Endothelial cell of umbilical vein (primary cell): ENCODE results near the gene FRMD5. TPM values are rescaled to one million over a fixed set of nuclear protein-coding genes. Genes with fewer than 3 reads are reported as not detected.

ENCODE experiments used
- BruUV-seq: library from RNA; stranded (reverse); fragments of 400-500 nt; replicated peaks from 2 replicates; lab custom pipeline; 2021; lab: Mats Ljungman, UMichigan
- CTCF ChIA-PET: fragments of 300-600, 350-600 bp; sonication (Branson Sonifier 250); formaldehyde crosslinking; loops from one replicate; lab custom pipeline; 2021; ENCODE audit warnings: antibody characterized with exemption, inconsistent platforms; lab: Charles Lee
- POLR2A ChIA-PET: fragments of 300-600, 350-600 bp; sonication (Branson Sonifier 250); formaldehyde crosslinking; loops from one replicate; lab custom pipeline; 2021; ENCODE audit warnings: antibody characterized with exemption, inconsistent platforms; lab: Charles Lee
- DNase-seq: peaks from one replicate; pipeline ENCODE4 v3.0.0-alpha.2; 2011; ENCODE audit warnings: low read depth, low spot score
- FAIRE-seq: peaks from 2 replicates; lab custom pipeline; 2011; peaks lifted over from hg19 to GRCh38; lab: Jason Lieb, UNC
- H2AFZ ChIP-seq: 2 replicates; pipeline ENCODE4 v1.6.0; 2012; ENCODE audit warnings: low read depth, low read length, control low read depth, inconsistent platforms
- H3K27ac ChIP-seq: 2 replicates; pipeline ENCODE4 v1.5.1; 2011; ENCODE audit warnings: low read depth, mild to moderate bottlenecking, control low read depth, low read length, moderate library complexity; ENCODE audit not compliant: insufficient read depth
- H3K27me3 ChIP-seq, 2 experiments: 2 replicates each; pipeline versions ENCODE4 v1.6.0 to v1.6.1; 2011; ENCODE audit warnings: low read length in 2 of 2, mixed read lengths in 1 of 2; ENCODE audit not compliant: control insufficient read depth in 2 of 2, insufficient read depth in 2 of 2
- H3K36me3 ChIP-seq, 2 experiments: 2 replicates in 1 of 2; 3 replicates in 1 of 2; pipeline ENCODE4 v1.5.1; 2011; ENCODE audit warnings: low read length in 2 of 2, mild to moderate bottlenecking in 1 of 2, moderate library complexity in 1 of 2; ENCODE audit not compliant: control insufficient read depth in 2 of 2, insufficient read depth in 2 of 2; ENCODE audit errors: extremely low read depth in 1 of 2
- H3K4me1 ChIP-seq: 3 replicates; pipeline ENCODE4 v1.5.1; 2011; ENCODE audit warnings: mild to moderate bottlenecking, low read length; ENCODE audit not compliant: control insufficient read depth, insufficient read depth; ENCODE audit errors: extremely low read depth
- H3K4me2 ChIP-seq: 2 replicates; pipeline ENCODE4 v1.6.1; 2011; ENCODE audit warnings: low read length, control low read depth, mixed read lengths; ENCODE audit not compliant: insufficient read depth
- H3K4me3 ChIP-seq, 3 experiments: fragments of 200-600 bp in 1 of 3; sonication (generic), shearing (Covaris generic) in 1 of 3; replicated peaks in 1 of 3; 2 replicates each; pipeline ENCODE4 v1.5.1; 2011 to 2016; ENCODE audit warnings: control low read depth in 3 of 3, low read length in 3 of 3, mild to moderate bottlenecking in 2 of 3, inconsistent platforms in 1 of 3, low read depth in 1 of 3, moderate library complexity in 1 of 3; ENCODE audit not compliant: insufficient read depth in 1 of 3
- H3K79me2 ChIP-seq: 2 replicates; pipeline ENCODE4 v1.6.0; 2012; ENCODE audit warnings: low read length, inconsistent platforms; ENCODE audit not compliant: control insufficient read depth, insufficient read depth
- H3K9ac ChIP-seq: replicated peaks from 2 replicates; pipeline ENCODE3; 2011; ENCODE audit warnings: low read length, control low read depth; ENCODE audit not compliant: insufficient read depth; ENCODE audit errors: extremely low read depth
- H3K9me1 ChIP-seq: replicated peaks from 3 replicates; pipeline ENCODE4 v1.6.0; 2011; ENCODE audit warnings: mild to moderate bottlenecking, low read length; ENCODE audit not compliant: control insufficient read depth, insufficient read depth; ENCODE audit errors: extremely low read depth
- H3K9me3 ChIP-seq: replicated peaks from 2 replicates; pipeline ENCODE4 v1.5.1; 2012; ENCODE audit warnings: low read length, inconsistent platforms; ENCODE audit not compliant: control insufficient read depth, insufficient read depth
- H4K20me1 ChIP-seq: replicated peaks from 2 replicates; pipeline ENCODE3; 2011; ENCODE audit warnings: mild to moderate bottlenecking, low read length; ENCODE audit not compliant: control insufficient read depth, insufficient read depth; ENCODE audit errors: extremely low read depth
- EZH2 ChIP-seq: IDR thresholded peaks from 2 replicates; pipeline ENCODE4 v1.6.1; 2012; ENCODE audit warnings: borderline replicate concordance, low read depth, mild to moderate bottlenecking, moderate library complexity, low read length, inconsistent platforms; ENCODE audit not compliant: severe bottlenecking
- FOS ChIP-seq: IDR thresholded peaks from 2 replicates; pipeline ENCODE4 v1.6.1; 2011; ENCODE audit warnings: mild to moderate bottlenecking, low read length, moderate library complexity, borderline replicate concordance; ENCODE audit not compliant: insufficient read depth
- GATA2 ChIP-seq: IDR thresholded peaks from 2 replicates; pipeline ENCODE4 v1.7.0; 2011; ENCODE audit warnings: low read depth, mild to moderate bottlenecking, moderate library complexity, mixed read lengths, low read length; ENCODE audit not compliant: insufficient read length, insufficient read depth
- JUN ChIP-seq: IDR thresholded peaks from 2 replicates; pipeline ENCODE4 v1.6.1; 2011; ENCODE audit warnings: borderline replicate concordance, low read depth; ENCODE audit not compliant: insufficient read length, insufficient read depth
- MYC ChIP-seq: IDR thresholded peaks from one replicate; pipeline ENCODE4 v1.6.1; 2011; ENCODE audit warnings: mild to moderate bottlenecking, low read depth, low read length
- POLR2A ChIP-seq: IDR thresholded peaks from 2 replicates; pipeline ENCODE4 v1.6.1; 2012; ENCODE audit warnings: low read depth, mild to moderate bottlenecking, control low read depth, low read length
- POLR2AphosphoS5 ChIP-seq: IDR thresholded peaks from 2 replicates; pipeline ENCODE4 v1.6.1; 2012; ENCODE audit warnings: low read depth, mild to moderate bottlenecking, control low read depth, low read length, moderate library complexity; ENCODE audit not compliant: insufficient read depth
- dilution Hi-C: fragments of 300-500 bp; cut with MboI; formaldehyde crosslinking; loops from one replicate; pipeline ENCODE4 v1.15.0; 2019; ENCODE audit warnings: low sequenced_read_pairs; ENCODE audit not compliant: extremely low pct_ligation_motif_present
- intact Hi-C: fragments of 100-400 bp; cut with micrococcal nuclease; formaldehyde crosslinking; loops from one replicate; pipeline ENCODE4 v1.10.0; 2022
- polyA plus RNA-seq, 4 experiments: library from polyadenylated mRNA; depleted of rRNA in 3 of 4; stranded (reverse) in 3 of 4; unstranded in 1 of 4; fragments of >200 nt; gene quantifications; 2 replicates each; pipeline versions ENCODE4 v1.2.1 to v1.2.3, GENCODE V29; 2011 to 2012; ENCODE audit warnings: missing spikeins in 1 of 4
- total RNA-seq: library from RNA; stranded (reverse); gene quantifications from 2 replicates; pipeline ENCODE4 v1.2.3, GENCODE V29; 2021
- TF ChIP-seq, protein P1 (sequence below): IDR thresholded peaks from 2 replicates; pipeline ENCODE4 v1.6.1; 2011; ENCODE audit not compliant: insufficient read depth, insufficient read length
- TF ChIP-seq, protein P2 (sequence below), 2 donors: IDR thresholded peaks; 1 replicate in 1 of 2; 2 replicates in 1 of 2; pipeline ENCODE4 v1.5.1; 2011; ENCODE audit warnings: low read length in 2 of 2, mild to moderate bottlenecking in 2 of 2, moderate library complexity in 2 of 2, control low read depth in 1 of 2, inconsistent platforms in 1 of 2, low read depth in 1 of 2; ENCODE audit not compliant: insufficient read depth in 1 of 2; ENCODE audit errors: extremely low read depth in 1 of 2

The FRMD5 gene
- total and polyA plus RNA-seq, 2 donors (not counting 3 experiments of a cell fraction or from before 2014, with no cell fraction given), result 16.7 to 20.2 TPM

DNA sequence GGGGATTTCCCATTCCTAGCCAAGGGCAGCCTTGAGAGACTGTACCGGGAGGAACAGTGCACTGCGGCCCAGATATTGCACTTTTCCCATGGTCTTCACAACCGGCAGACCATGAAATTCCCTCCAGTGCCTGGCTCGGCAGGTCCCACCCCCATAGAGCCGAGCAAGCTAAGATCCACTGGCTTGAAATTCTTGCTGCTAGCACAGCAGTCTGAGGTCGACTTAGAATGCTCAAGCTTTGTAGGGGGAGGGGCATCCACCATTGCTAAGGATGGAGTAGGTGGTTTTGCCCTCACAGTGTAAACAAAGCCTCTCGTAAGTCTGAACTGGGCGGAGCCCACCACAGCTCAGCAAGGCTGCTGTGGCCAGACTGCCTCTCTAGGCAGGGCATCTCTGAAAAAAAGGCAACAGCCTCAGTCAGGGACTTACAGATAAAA lies 156.3 kb downstream of the FRMD5 start:
- H3K9me1 ChIP-seq, result no peaks in the 10 kb centered on the region
- BruUV-seq, result no TSS peak
- intact Hi-C loops (no loop called here), dilution Hi-C loops (no loop called here)
- FAIRE-seq (no peak), DNase-seq (no peak)
- H3K9ac ChIP-seq, result no peak overlapping the region
- TF ChIP-seq EZH2 (no peak), MYC (no peak), JUN (no peak), POLR2AphosphoS5 (no peak), FOS (no peak), GATA2 (no peak), POLR2A (no peak)
- TF ChIP-seq, protein P1, sequence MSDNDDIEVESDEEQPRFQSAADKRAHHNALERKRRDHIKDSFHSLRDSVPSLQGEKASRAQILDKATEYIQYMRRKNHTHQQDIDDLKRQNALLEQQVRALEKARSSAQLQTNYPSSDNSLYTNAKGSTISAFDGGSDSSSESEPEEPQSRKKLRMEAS, result no peak
- TF ChIP-seq, protein P2, sequence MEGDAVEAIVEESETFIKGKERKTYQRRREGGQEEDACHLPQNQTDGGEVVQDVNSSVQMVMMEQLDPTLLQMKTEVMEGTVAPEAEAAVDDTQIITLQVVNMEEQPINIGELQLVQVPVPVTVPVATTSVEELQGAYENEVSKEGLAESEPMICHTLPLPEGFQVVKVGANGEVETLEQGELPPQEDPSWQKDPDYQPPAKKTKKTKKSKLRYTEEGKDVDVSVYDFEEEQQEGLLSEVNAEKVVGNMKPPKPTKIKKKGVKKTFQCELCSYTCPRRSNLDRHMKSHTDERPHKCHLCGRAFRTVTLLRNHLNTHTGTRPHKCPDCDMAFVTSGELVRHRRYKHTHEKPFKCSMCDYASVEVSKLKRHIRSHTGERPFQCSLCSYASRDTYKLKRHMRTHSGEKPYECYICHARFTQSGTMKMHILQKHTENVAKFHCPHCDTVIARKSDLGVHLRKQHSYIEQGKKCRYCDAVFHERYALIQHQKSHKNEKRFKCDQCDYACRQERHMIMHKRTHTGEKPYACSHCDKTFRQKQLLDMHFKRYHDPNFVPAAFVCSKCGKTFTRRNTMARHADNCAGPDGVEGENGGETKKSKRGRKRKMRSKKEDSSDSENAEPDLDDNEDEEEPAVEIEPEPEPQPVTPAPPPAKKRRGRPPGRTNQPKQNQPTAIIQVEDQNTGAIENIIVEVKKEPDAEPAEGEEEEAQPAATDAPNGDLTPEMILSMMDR (IDR thresholded peaks at IDR 0.05; ENCODE audit: extremely low read depth in 1 of 2, insufficient read depth in 1 of 2, low read depth in 1 of 2, low read length in 2 of 2), result no peak
- no peak overlapping the region for H3K4me2 ChIP-seq
- H3K36me3 ChIP-seq, result no peaks in the 10 kb centered on the region
- no peaks in the 10 kb centered on the region for H3K79me2 ChIP-seq
- peaks cover 17% of the 10 kb centered on the region for H3K4me1 ChIP-seq
- no peaks in the 10 kb centered on the region for H3K27me3 ChIP-seq
- H3K4me3 ChIP-seq, result no peak overlapping the region
- ChIA-PET CTCF (no interaction called here), POLR2A (no interaction called here)
- no peak overlapping the region for H2AFZ ChIP-seq
- H4K20me1 ChIP-seq, result no peaks in the 10 kb centered on the region
- no peak overlapping the region for H3K27ac ChIP-seq
- no peaks in the 10 kb centered on the region for H3K9me3 ChIP-seq
